Measurements from ENCODE around the gene TBC1D22A. TPM values are rescaled to one million over a fixed set of nuclear protein-coding genes. Genes with fewer than 3 reads are reported as not detected.
A peak's percentile ranks its signal among the peaks of the same experiment; 100 is the strongest.
"Not testable (repeated sequence)": the region's sequence is repeated elsewhere in the genome, so short reads cannot be mapped to it uniquely, and the experiment has no call there.

The TBC1D22A gene
- total RNA-seq, 1 donor = 17.7 TPM

- peak; percentile 79 for DNase-seq (ENCODE audit: insufficient read length, low spot score, missing footprints)
- H3K27ac ChIP-seq (ENCODE audit: low read depth, low read length) = no peak overlapping the region
- no peak for TF ChIP-seq CTCF (IDR thresholded peaks at IDR 0.05; ENCODE audit: extremely low read depth, low read depth, low read length)
- no peak overlapping the region for H2AFZ ChIP-seq (ENCODE audit: low read length)
- no peaks in the 10 kb centered on the region for H3K9me3 ChIP-seq (ENCODE audit: low read depth, low read length)
- H3K27me3 ChIP-seq (ENCODE audit: insufficient read depth, low read length) = no peaks in the 10 kb centered on the region
- H3K4me1 ChIP-seq (ENCODE audit: insufficient read depth, low read length) = peaks cover 11% of the 10 kb centered on the region
- no peak overlapping the region for H3K4me2 ChIP-seq (ENCODE audit: insufficient read depth, low read length)
- peaks cover 8% of the 10 kb centered on the region for H3K36me3 ChIP-seq (ENCODE audit: insufficient read depth, low read length)
- H3K79me2 ChIP-seq (ENCODE audit: insufficient read depth, low read length) = peaks cover 88% of the 10 kb centered on the region
- no peak overlapping the region for H3K4me3 ChIP-seq (ENCODE audit: insufficient read depth, low read length)
- peaks cover 39% of the 10 kb centered on the region for H4K20me1 ChIP-seq (ENCODE audit: insufficient read depth, low read length)
Measured at GRCh38 chr22:46731246-46732040, 31.0 kb upstream of the TBC1D22A start.

DNA sequence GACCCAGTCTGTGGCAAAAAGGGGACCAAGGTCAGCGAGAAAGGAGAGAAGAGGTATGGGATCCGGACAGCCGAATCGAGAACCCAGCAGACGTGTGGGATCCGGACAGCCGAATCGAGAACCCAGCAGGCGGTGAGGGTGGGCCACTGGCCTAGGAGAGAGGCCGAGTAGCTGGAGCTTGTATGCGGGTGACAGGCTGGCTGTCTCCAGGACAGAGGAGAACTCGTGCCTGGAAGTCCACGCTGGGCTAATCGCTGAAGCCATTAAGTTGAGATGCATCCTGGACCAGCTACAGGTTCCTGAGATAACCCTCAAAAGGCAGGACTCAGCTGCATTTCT lies 30.4 kb upstream of the TBC1D22A start:
- no peak overlapping the region for H3K4me2 ChIP-seq (ENCODE audit: insufficient read depth, low read length)
- no peak overlapping the region for H2AFZ ChIP-seq (ENCODE audit: low read length)
- H3K4me3 ChIP-seq (ENCODE audit: insufficient read depth, low read length) = no peak overlapping the region
- no peaks in the 10 kb centered on the region for H3K9me3 ChIP-seq (ENCODE audit: low read depth, low read length)
- peaks cover 8% of the 10 kb centered on the region for H3K36me3 ChIP-seq (ENCODE audit: insufficient read depth, low read length)
- H4K20me1 ChIP-seq (ENCODE audit: insufficient read depth, low read length) = peaks cover 38% of the 10 kb centered on the region
- H3K4me1 ChIP-seq (ENCODE audit: insufficient read depth, low read length) = peaks cover 16% of the 10 kb centered on the region
- no peaks in the 10 kb centered on the region for H3K27me3 ChIP-seq (ENCODE audit: insufficient read depth, low read length)
- no peak for DNase-seq (ENCODE audit: insufficient read length, low spot score, missing footprints)
- no peak overlapping the region for H3K27ac ChIP-seq (ENCODE audit: low read depth, low read length)
- no peak for TF ChIP-seq CTCF (IDR thresholded peaks at IDR 0.05; ENCODE audit: extremely low read depth, low read depth, low read length)
- peaks cover 88% of the 10 kb centered on the region for H3K79me2 ChIP-seq (ENCODE audit: insufficient read depth, low read length)

GRCh38 chr22:46732513-46732912 lies 29.9 kb upstream of the TBC1D22A start:
- Histone ChIP-seq H2AFZ (ENCODE audit: low read length) (no peak overlapping the region), H3K4me1 (ENCODE audit: insufficient read depth, low read length) (peaks cover 20% of the 10 kb centered on the region), H3K4me3 (ENCODE audit: insufficient read depth, low read length) (no peak overlapping the region), H3K27ac (ENCODE audit: low read depth, low read length) (no peak overlapping the region), H4K20me1 (ENCODE audit: insufficient read depth, low read length) (peaks cover 36% of the 10 kb centered on the region), H3K4me2 (ENCODE audit: insufficient read depth, low read length) (no peak overlapping the region), H3K27me3 (ENCODE audit: insufficient read depth, low read length) (no peaks in the 10 kb centered on the region), H3K9me3 (ENCODE audit: low read depth, low read length) (no peaks in the 10 kb centered on the region), H3K79me2 (ENCODE audit: insufficient read depth, low read length) (peaks cover 88% of the 10 kb centered on the region), H3K36me3 (ENCODE audit: insufficient read depth, low read length) (peaks cover 8% of the 10 kb centered on the region)
- peak; percentile 45 for DNase-seq (ENCODE audit: insufficient read length, low spot score, missing footprints)
- TF ChIP-seq CTCF (IDR thresholded peaks at IDR 0.05; ENCODE audit: extremely low read depth, low read depth, low read length) = no peak

DNA sequence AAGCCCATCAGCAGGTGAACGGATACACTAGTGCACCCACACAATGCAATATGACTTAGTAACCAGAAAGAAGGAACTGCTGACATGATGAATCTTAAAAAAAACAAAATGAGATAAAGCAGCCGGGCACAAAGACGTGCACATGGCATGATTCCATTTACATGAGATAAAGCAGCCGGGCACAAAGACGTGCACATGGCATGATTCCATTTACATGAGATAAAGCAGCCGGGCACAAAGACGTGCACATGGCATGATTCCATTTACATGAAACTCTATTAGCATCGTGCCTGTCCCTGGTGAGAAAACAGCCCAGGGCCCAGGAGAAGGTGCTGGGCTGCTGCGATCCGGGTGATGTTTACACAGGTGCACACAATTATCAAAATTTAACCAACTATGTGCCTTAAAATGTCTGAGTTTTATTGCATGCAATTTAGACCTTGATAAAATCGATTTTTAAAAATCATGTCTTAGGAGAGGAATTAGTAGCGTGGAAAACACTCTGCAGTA lies 28.2 kb upstream of the TBC1D22A start:
- H3K9me3 ChIP-seq (ENCODE audit: low read depth, low read length); H3K36me3 ChIP-seq (ENCODE audit: insufficient read depth, low read length); H3K27ac ChIP-seq (ENCODE audit: low read depth, low read length); H2AFZ ChIP-seq (ENCODE audit: low read length); H3K4me2 ChIP-seq (ENCODE audit: insufficient read depth, low read length); H3K27me3 ChIP-seq (ENCODE audit: insufficient read depth, low read length); H3K4me3 ChIP-seq (ENCODE audit: insufficient read depth, low read length): not testable (repeated sequence)
- peak; percentile 62 for DNase-seq (ENCODE audit: insufficient read length, low spot score, missing footprints)
- Histone ChIP-seq H3K4me1 (ENCODE audit: insufficient read depth, low read length) (peaks cover 26% of the 10 kb centered on the region), H4K20me1 (ENCODE audit: insufficient read depth, low read length) (peaks cover 36% of the 10 kb centered on the region), H3K79me2 (ENCODE audit: insufficient read depth, low read length) (peaks cover 86% of the 10 kb centered on the region)

Data from osteoblast (primary cell).